UCSD-AML1 (cell line): ENCODE results near the gene INAFM2.

Source experiments
- DNase-seq: peaks from one replicate; lab custom pipeline; 2025; ENCODE audit not compliant: unreplicated experiment; lab: John Stamatoyannopoulos, UW

INAFM2 gene

GRCh38 chr15:40342416-40343320 is 19.2 kb downstream of the INAFM2 start:
- DNase-seq: peak; percentile 63

- DNase-seq: peak; percentile 85
Measured at GRCh38 chr15:40343512-40343911, 20.0 kb downstream of the INAFM2 start.

GRCh38 chr15:40344217-40344616 is 20.7 kb downstream of the INAFM2 start:
- no peak for DNase-seq

GRCh38 chr15:40344631-40345120 is 21.2 kb downstream of the INAFM2 start:
- peak; percentile 62 for DNase-seq

- no peak for DNase-seq
Measured at GRCh38 chr15:40345225-40345866, 21.9 kb downstream of the INAFM2 start.

GRCh38 chr15:40345867-40346578 is 22.5 kb downstream of the INAFM2 start:
- DNase-seq: no peak

GRCh38 chr15:40346579-40347558 is 23.4 kb downstream of the INAFM2 start:
- no peak for DNase-seq

GRCh38 chr15:40347559-40348473 is 24.3 kb downstream of the INAFM2 start:
- no peak for DNase-seq

- DNase-seq: no peak
Measured at GRCh38 chr15:40348474-40348870, 25.0 kb downstream of the INAFM2 start.

- no peak for DNase-seq
Measured at GRCh38 chr15:40349163-40349562, 25.7 kb downstream of the INAFM2 start.

- no peak for DNase-seq
Measured at GRCh38 chr15:40352281-40352901, 28.9 kb downstream of the INAFM2 start.

GRCh38 chr15:40353697-40354096 is 30.2 kb downstream of the INAFM2 start:
- no peak for DNase-seq

- peak; percentile 38 for DNase-seq
Measured at GRCh38 chr15:40354408-40355171, 31.1 kb downstream of the INAFM2 start.

- DNase-seq: no peak
Measured at GRCh38 chr15:40355976-40356585, 32.6 kb downstream of the INAFM2 start.

GRCh38 chr15:40357246-40357645 is 33.8 kb downstream of the INAFM2 start:
- DNase-seq: no peak

- peak; percentile 88 for DNase-seq
Measured at GRCh38 chr15:40357723-40358470, 34.4 kb downstream of the INAFM2 start, which contains the start of gene DISP2. Gene DISP2, plus strand, starts transcription at chr15:40358219. Its CDS starts 103 bp downstream, at chr15:40358322.
